HepG2 (cell line): ENCODE results near the gene DNAJB12. TPM values are rescaled to one million over a fixed set of nuclear protein-coding genes. Genes with fewer than 3 reads are reported as not detected.
A peak's percentile ranks its signal among the peaks of the same experiment; 100 is the strongest.

Source experiments
- ATAC-seq: fragments of 200-7000 bp; cut with Tn5 transposase; 3 replicates; pipeline ENCODE4 v1.9.1; 2020; ENCODE audit warnings: mild to moderate bottlenecking, moderate library complexity
- BruUV-seq: library from RNA; stranded (reverse); fragments of 400-500 nt; replicated peaks from 2 replicates; lab custom pipeline; 2021; lab: Mats Ljungman, UMichigan
- CTCF ChIA-PET: fragments of 300-600 bp; formaldehyde crosslinking; extraction: SDS; loops from one replicate; lab custom pipeline; 2021; ENCODE audit warnings: low total read pairs, inconsistent platforms, low intra/inter-chr PET ratio; lab: Yijun Ruan, JAX
- POLR2A ChIA-PET: fragments of 350-600 bp; sonication (Branson Sonifier 250); formaldehyde crosslinking; loops from one replicate; lab custom pipeline; 2020; ENCODE audit warnings: antibody characterized with exemption, inconsistent platforms; lab: Yijun Ruan, JAX
- DNase-seq: peaks from one replicate; pipeline ENCODE4 v3.0.0-alpha.2; 2015; ENCODE audit warnings: low spot score
- FAIRE-seq: peaks from 3 replicates; lab custom pipeline; 2011; peaks lifted over from hg19 to GRCh38; lab: Jason Lieb, UNC
- H2AFZ ChIP-seq: one replicate; pipeline ENCODE4 v1.6.1; 2011; ENCODE audit warnings: low read length, inconsistent platforms
- H3K27ac ChIP-seq: fragments of 300-600 bp; 3 replicates; pipeline ENCODE4 v1.8.0; 2011; ENCODE audit warnings: mixed run types, mild to moderate bottlenecking, mixed read lengths, low read length, inconsistent platforms; ENCODE audit not compliant: insufficient read depth; ENCODE audit errors: extremely low read length
- H3K27me3 ChIP-seq, 2 experiments: fragments of 200-600 bp in 1 of 2; 2 replicates in 1 of 2; 3 replicates in 1 of 2; pipeline versions ENCODE4 v1.6.0 to v1.8.0; 2011; ENCODE audit warnings: low read length in 2 of 2, mild to moderate bottlenecking in 2 of 2, moderate library complexity in 2 of 2, inconsistent platforms in 1 of 2; ENCODE audit not compliant: insufficient read depth in 2 of 2, control insufficient read depth in 1 of 2
- H3K36me3 ChIP-seq, 2 experiments: fragments of 200-600 bp in 1 of 2; replicated peaks in 1 of 2; 2 replicates in 1 of 2; 3 replicates in 1 of 2; pipeline versions ENCODE4 v1.5.1 to v1.8.0; 2011; ENCODE audit warnings: low read length in 2 of 2, inconsistent platforms in 1 of 2; ENCODE audit not compliant: insufficient read depth in 2 of 2, control insufficient read depth in 1 of 2
- H3K4me1 ChIP-seq: 2 replicates; pipeline ENCODE4 v1.5.1; 2012; ENCODE audit warnings: low read length, inconsistent platforms; ENCODE audit not compliant: insufficient read depth
- H3K4me2 ChIP-seq: 2 replicates; pipeline ENCODE4 v1.6.0; 2011; ENCODE audit warnings: low read depth, low read length, inconsistent platforms
- H3K4me3 ChIP-seq, 3 experiments: fragments of 200-600 bp in 1 of 3; sonication (generic), shearing (Covaris generic) in 1 of 3; replicated peaks in 1 of 3; 2 replicates each; pipeline ENCODE4 v1.5.1; 2011 to 2016; ENCODE audit warnings: low read length in 3 of 3, inconsistent platforms in 2 of 3, low read depth in 2 of 3, mild to moderate bottlenecking in 2 of 3, control low read depth in 1 of 3, mixed read lengths in 1 of 3; ENCODE audit not compliant: insufficient read depth in 1 of 3
- H3K79me2 ChIP-seq: one replicate; pipeline ENCODE4 v1.6.1; 2011; ENCODE audit warnings: low read length, inconsistent platforms; ENCODE audit not compliant: insufficient read depth
- H3K9ac ChIP-seq: 2 replicates; pipeline ENCODE4 v1.6.0; 2011; ENCODE audit warnings: mild to moderate bottlenecking, low read depth, low read length, inconsistent platforms; ENCODE audit not compliant: insufficient read depth
- H3K9me3 ChIP-seq: 2 replicates; pipeline ENCODE4 v1.5.1; 2012; ENCODE audit warnings: mild to moderate bottlenecking, low read length
- H4K20me1 ChIP-seq: 2 replicates; pipeline ENCODE4 v1.6.0; 2011; ENCODE audit warnings: inconsistent platforms, mild to moderate bottlenecking, low read length, moderate library complexity; ENCODE audit not compliant: insufficient read depth
- CHD4 ChIP-seq: fragments of 200-600 bp; sonication (generic); IDR thresholded peaks from 2 replicates; pipeline ENCODE4 v1.7.0; 2017; ENCODE audit warnings: mild to moderate bottlenecking, low read length, borderline replicate concordance
- FLYWCH1 ChIP-seq: sonication (generic); formaldehyde crosslinking; IDR thresholded peaks from 2 replicates; pipeline ENCODE4 v1.8.1; 2023; ENCODE audit warnings: mild to moderate bottlenecking, missing genetic modification reagents
- POGK ChIP-seq: sonication (generic); formaldehyde crosslinking; conservative IDR thresholded peaks from 2 replicates; pipeline ENCODE4 v1.8.0; 2022; ENCODE audit warnings: mild to moderate bottlenecking, moderate library complexity, missing genetic modification reagents
- SAP130 ChIP-seq: IDR thresholded peaks from 2 replicates; pipeline ENCODE4 v1.6.1; 2016; ENCODE audit warnings: low read depth
- XBP1 ChIP-seq: sonication (generic); formaldehyde crosslinking; IDR thresholded peaks from 2 replicates; pipeline ENCODE4 v1.5.0; 2020; ENCODE audit warnings: missing genetic modification reagents
- YEATS2 ChIP-seq: sonication (generic); formaldehyde crosslinking; IDR thresholded peaks from 2 replicates; pipeline ENCODE4 v1.4.0; 2020; ENCODE audit warnings: missing genetic modification reagents, borderline replicate concordance
- ZFP91 ChIP-seq: sonication (generic); formaldehyde crosslinking; IDR thresholded peaks from 2 replicates; pipeline ENCODE4 v1.9.0; 2022; ENCODE audit warnings: missing genetic modification reagents, mild to moderate bottlenecking, borderline replicate concordance
- ZMAT3 ChIP-seq: sonication (generic); formaldehyde crosslinking; conservative IDR thresholded peaks from 2 replicates; pipeline ENCODE4 v1.7.0; 2021; ENCODE audit warnings: missing genetic modification reagents
- ZNF251 ChIP-seq: sonication (generic); formaldehyde crosslinking; IDR thresholded peaks from 2 replicates; pipeline ENCODE4 v1.9.0; 2021; ENCODE audit warnings: mild to moderate bottlenecking, missing genetic modification reagents
- ZNF558 ChIP-seq: sonication (generic); formaldehyde crosslinking; IDR thresholded peaks from 2 replicates; pipeline ENCODE4 v1.9.0; 2022; ENCODE audit warnings: mild to moderate bottlenecking, missing genetic modification reagents, borderline replicate concordance
- ZNF629 ChIP-seq: sonication (generic); formaldehyde crosslinking; conservative IDR thresholded peaks from 2 replicates; pipeline ENCODE4 v1.5.0; 2020; ENCODE audit warnings: missing genetic modification reagents
- ZNF7 ChIP-seq: IDR thresholded peaks from 2 replicates; pipeline ENCODE4 v1.6.1; 2016; ENCODE audit warnings: missing biosample characterization, missing genetic modification reagents
- WGBS: methylation state at CpG from one replicate; pipeline ENCODE4 v1.1.6; 2017; ENCODE audit warnings: low lambda C conversion rate; 5-methylcytosine and 5-hydroxymethylcytosine counted together
- in situ Hi-C: cut with HindIII; loops from 2 replicates; pipeline ENCODE4 v1.10.0; 2017; ENCODE audit warnings: low pct_unique_long_range_greater_than_20kb; ENCODE audit not compliant: extremely low pct_ligation_motif_present
- intact Hi-C: fragments of 100-400 bp; cut with micrococcal nuclease; formaldehyde crosslinking; loops from one replicate; pipeline ENCODE4 v1.10.0; 2022; ENCODE audit not compliant: unreplicated experiment
- polyA plus RNA-seq, 8 experiments: library from polyadenylated mRNA; depleted of rRNA in 3 of 8; stranded (reverse) in 7 of 8; unstranded in 1 of 8; fragments of >200 nt; fragmentation: Illumina TruSeq in 4 of 8; extraction: Trizol in 4 of 8; gene quantifications; 2 replicates each; pipeline versions ENCODE4 v1.2.1 to v1.2.3, GENCODE V29; 2011 to 2016; ENCODE audit warnings: low read depth in 4 of 8, missing spikeins in 1 of 8, mixed read lengths in 1 of 8; ENCODE audit not compliant: insufficient read depth in 1 of 8
- total RNA-seq, 5 experiments: library from RNA; depleted of rRNA; stranded (reverse); fragments of >200 nt; fragmentation: Illumina TruSeq; extraction: Trizol; gene quantifications; 2 replicates each; pipeline ENCODE4 v1.2.3, GENCODE V29; 2016; ENCODE audit warnings: low read depth in 1 of 5

DNAJB12 gene
- total and polyA plus RNA-seq, 2 of the 13 experiments (the other 11 are each of a cell fraction or from before 2014, with no cell fraction given), result 10.8 to 18.2 TPM

- in situ Hi-C loops, result loop anchor here (10.0 to 25.0 kb wide), 2 partner anchors 243 to 365 kb away; partner anchors contain the start of genes CHST3 and SPOCK2
- intact Hi-C loops, result no loop called here
- no peaks in the 10 kb centered on the region for H3K27me3 ChIP-seq
- H3K27ac ChIP-seq, result no peak overlapping the region
- no peak overlapping the region for H2AFZ ChIP-seq
- peaks cover 89% of the 10 kb centered on the region for H3K4me1 ChIP-seq
- TF ChIP-seq XBP1 (no peak), ZNF558 (CRISPR knock-in tag) (no peak), FLYWCH1 (CRISPR knock-in tag) (no peak), ZNF251 (CRISPR knock-in tag) (no peak), ZNF7 (CRISPR knock-in tag) (no peak), ZNF629 (CRISPR knock-in tag) (peak; percentile 95), YEATS2 (CRISPR knock-in tag) (no peak), POGK (CRISPR knock-in tag) (no peak), ZFP91 (CRISPR knock-in tag) (no peak), CHD4 (peak; percentile 81; the same call in 1 of the 2 replicates), ZMAT3 (CRISPR knock-in tag) (no peak), SAP130 (CRISPR knock-in tag) (no peak)
- WGBS, result 75% methylated on average over 2 of the region's 2 CpGs
- TSS peak; percentile 49 for BruUV-seq
- ChIA-PET CTCF (no interaction called here), POLR2A (interaction anchor here (1.1 to 5.4 kb wide), 5 partner anchors 9 to 111 kb away, joined by 3 to 80 read pairs (median 9); partner anchors contain the start of gene DDIT4)
- no peaks in the 10 kb centered on the region for H3K9me3 ChIP-seq
- H3K79me2 ChIP-seq, result no peaks in the 10 kb centered on the region
- ATAC-seq (no peak), FAIRE-seq (no peak), DNase-seq (no peak)
- no peak overlapping the region for H3K9ac ChIP-seq
- H3K36me3 ChIP-seq, result no peaks in the 10 kb centered on the region
- H3K4me3 ChIP-seq, result no peak overlapping the region
- no peak overlapping the region for H3K4me2 ChIP-seq
- no peaks in the 10 kb centered on the region for H4K20me1 ChIP-seq
These were observed 24.7 kb downstream of the DNAJB12 start for GRCh38 chr10:72330069-72330426.
